GM18526 (cell line): ENCODE results near the gene ABCC8.

ENCODE experiments used
- POLR2A ChIP-seq: IDR thresholded peaks from 3 replicates; pipeline ENCODE4 v1.6.1; 2011; ENCODE audit not compliant: insufficient read length; ENCODE audit errors: extremely low read depth

Gene ABCC8

GRCh38 chr11:17384002-17384511, 92.6 kb downstream of the ABCC8 start:
- no peak for TF ChIP-seq POLR2A

GRCh38 chr11:17383461-17383860, 93.2 kb downstream of the ABCC8 start:
- no peak for TF ChIP-seq POLR2A

GRCh38 chr11:17382046-17382728, 94.5 kb downstream of the ABCC8 start:
- no peak for TF ChIP-seq POLR2A

GRCh38 chr11:17381156-17381555, 95.5 kb downstream of the ABCC8 start:
- no peak for TF ChIP-seq POLR2A

- no peak for TF ChIP-seq POLR2A
These were observed 97.1 kb downstream of the ABCC8 start for GRCh38 chr11:17379383-17380180.

GRCh38 chr11:17378655-17379054, 98.0 kb downstream of the ABCC8 start:
- TF ChIP-seq POLR2A: no peak

GRCh38 chr11:17376493-17376892, 100.2 kb downstream of the ABCC8 start:
- TF ChIP-seq POLR2A: no peak

- no peak for TF ChIP-seq POLR2A
These were observed 101.1 kb downstream of the ABCC8 start for GRCh38 chr11:17375547-17375946.

GRCh38 chr11:17371614-17372013, 105.0 kb downstream of the ABCC8 start:
- no peak for TF ChIP-seq POLR2A

GRCh38 chr11:17369684-17370243, 106.9 kb downstream of the ABCC8 start:
- no peak for TF ChIP-seq POLR2A

GRCh38 chr11:17369094-17369493, 107.6 kb downstream of the ABCC8 start:
- TF ChIP-seq POLR2A: no peak

- TF ChIP-seq POLR2A: no peak
These were observed 108.1 kb downstream of the ABCC8 start for GRCh38 chr11:17368551-17368950.

GRCh38 chr11:17366495-17366894, 110.2 kb downstream of the ABCC8 start:
- TF ChIP-seq POLR2A: no peak

GRCh38 chr11:17354601-17354991, 122.0 kb downstream of the ABCC8 start:
- TF ChIP-seq POLR2A: no peak

- no peak for TF ChIP-seq POLR2A
These were observed 122.6 kb downstream of the ABCC8 start for GRCh38 chr11:17353821-17354600.

- TF ChIP-seq POLR2A: no peak
These were observed 123.5 kb downstream of the ABCC8 start for GRCh38 chr11:17352950-17353820.
